HG02981 (cell line): ENCODE results near the gene C16orf89.
A peak's percentile ranks its signal among the peaks of the same experiment; 100 is the strongest.

Experiments
- ATAC-seq: cut with Tn5 transposase; IDR thresholded peaks from one replicate; pipeline ENCODE4 v1.9.1; 2021; ENCODE audit warnings: mild to moderate bottlenecking, moderate library complexity; ENCODE audit not compliant: unreplicated experiment

C16orf89 gene

GRCh38 chr16:5033256-5034166 is 32.2 kb downstream of the C16orf89 start, which contains the start of gene NAGPA:
NAGPA (minus strand) TSS chr16:5033935; CDS start chr16:5033914, 21 bp downstream.
- peak; percentile 90 for ATAC-seq

GRCh38 chr16:5032748-5033167 is 33.0 kb downstream of the C16orf89 start:
- ATAC-seq: no peak

GRCh38 chr16:5031601-5032000 is 34.2 kb downstream of the C16orf89 start:
- no peak for ATAC-seq

- no peak for ATAC-seq
Measured at GRCh38 chr16:5030251-5030870, 35.4 kb downstream of the C16orf89 start.

- ATAC-seq: no peak
Measured at GRCh38 chr16:5028950-5029475, 36.7 kb downstream of the C16orf89 start.

- no peak for ATAC-seq
Measured at GRCh38 chr16:5027575-5028235, 38.1 kb downstream of the C16orf89 start.

- no peak for ATAC-seq
Measured at GRCh38 chr16:5027086-5027485, 38.7 kb downstream of the C16orf89 start.

- ATAC-seq: no peak
Measured at GRCh38 chr16:5026664-5027063, 39.1 kb downstream of the C16orf89 start.

GRCh38 chr16:5025171-5025632 is 40.6 kb downstream of the C16orf89 start:
- ATAC-seq: no peak

GRCh38 chr16:5024632-5025031 is 41.1 kb downstream of the C16orf89 start:
- ATAC-seq: no peak

GRCh38 chr16:5022521-5022920 is 43.2 kb downstream of the C16orf89 start:
- ATAC-seq: no peak

- ATAC-seq: no peak
Measured at GRCh38 chr16:5020551-5020950, 45.2 kb downstream of the C16orf89 start.

GRCh38 chr16:5019775-5020174 is 46.0 kb downstream of the C16orf89 start:
- ATAC-seq: no peak

- ATAC-seq: no peak
Measured at GRCh38 chr16:5018793-5019192, 47.0 kb downstream of the C16orf89 start.

GRCh38 chr16:5017678-5017969 is 48.1 kb downstream of the C16orf89 start:
- no peak for ATAC-seq

- no peak for ATAC-seq
Measured at GRCh38 chr16:5016967-5017677, 48.6 kb downstream of the C16orf89 start.

- ATAC-seq: no peak
Measured at GRCh38 chr16:5015887-5016286, 49.9 kb downstream of the C16orf89 start.

- no peak for ATAC-seq
Measured at GRCh38 chr16:5015351-5015750, 50.4 kb downstream of the C16orf89 start.

GRCh38 chr16:5012887-5013286 is 52.9 kb downstream of the C16orf89 start:
- ATAC-seq: no peak

GRCh38 chr16:5011637-5012036 is 54.1 kb downstream of the C16orf89 start:
- no peak for ATAC-seq
